PC-9 (cell line): Measurements from ENCODE around the gene PAPSS2.

ENCODE experiments used
- EZH2 ChIP-seq: fragments of 200-600 bp; sonication (generic); IDR thresholded peaks from 2 replicates; pipeline ENCODE4 v1.8.0; 2017; ENCODE audit warnings: antibody characterized with exemption, low read depth
- TF ChIP-seq, protein P1 (sequence below): fragments of 200-600 bp; sonication (generic); conservative IDR thresholded peaks from 2 replicates; pipeline ENCODE4 v1.6.1; 2017; ENCODE audit warnings: mixed run types, antibody characterized with exemption, mild to moderate bottlenecking, moderate library complexity

DNA sequence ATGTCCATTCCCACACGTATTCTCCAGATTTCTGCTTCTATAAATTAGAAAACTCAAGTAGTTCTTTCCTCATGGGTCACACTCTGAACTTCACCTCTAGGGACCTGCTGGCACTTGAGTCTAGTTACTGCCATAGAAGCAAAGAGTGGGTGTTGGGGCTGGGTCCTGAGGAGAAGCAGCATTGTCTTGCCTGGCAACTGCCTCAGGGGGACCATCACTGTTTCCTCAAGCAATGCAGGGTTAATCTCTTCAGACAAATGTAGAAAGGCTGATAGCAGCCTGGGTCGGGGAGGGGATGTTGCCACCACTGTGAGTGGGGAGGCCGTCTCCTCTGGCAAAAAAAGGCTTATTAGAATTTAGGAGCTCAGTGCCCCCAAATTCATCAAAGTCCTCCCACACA is 20.2 kb upstream of the PAPSS2 start:
- TF ChIP-seq, protein P1, sequence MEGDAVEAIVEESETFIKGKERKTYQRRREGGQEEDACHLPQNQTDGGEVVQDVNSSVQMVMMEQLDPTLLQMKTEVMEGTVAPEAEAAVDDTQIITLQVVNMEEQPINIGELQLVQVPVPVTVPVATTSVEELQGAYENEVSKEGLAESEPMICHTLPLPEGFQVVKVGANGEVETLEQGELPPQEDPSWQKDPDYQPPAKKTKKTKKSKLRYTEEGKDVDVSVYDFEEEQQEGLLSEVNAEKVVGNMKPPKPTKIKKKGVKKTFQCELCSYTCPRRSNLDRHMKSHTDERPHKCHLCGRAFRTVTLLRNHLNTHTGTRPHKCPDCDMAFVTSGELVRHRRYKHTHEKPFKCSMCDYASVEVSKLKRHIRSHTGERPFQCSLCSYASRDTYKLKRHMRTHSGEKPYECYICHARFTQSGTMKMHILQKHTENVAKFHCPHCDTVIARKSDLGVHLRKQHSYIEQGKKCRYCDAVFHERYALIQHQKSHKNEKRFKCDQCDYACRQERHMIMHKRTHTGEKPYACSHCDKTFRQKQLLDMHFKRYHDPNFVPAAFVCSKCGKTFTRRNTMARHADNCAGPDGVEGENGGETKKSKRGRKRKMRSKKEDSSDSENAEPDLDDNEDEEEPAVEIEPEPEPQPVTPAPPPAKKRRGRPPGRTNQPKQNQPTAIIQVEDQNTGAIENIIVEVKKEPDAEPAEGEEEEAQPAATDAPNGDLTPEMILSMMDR, result no peak
- TF ChIP-seq EZH2, result no peak
